ENCODE data around the gene BRME1.

The BRME1 gene

DNA sequence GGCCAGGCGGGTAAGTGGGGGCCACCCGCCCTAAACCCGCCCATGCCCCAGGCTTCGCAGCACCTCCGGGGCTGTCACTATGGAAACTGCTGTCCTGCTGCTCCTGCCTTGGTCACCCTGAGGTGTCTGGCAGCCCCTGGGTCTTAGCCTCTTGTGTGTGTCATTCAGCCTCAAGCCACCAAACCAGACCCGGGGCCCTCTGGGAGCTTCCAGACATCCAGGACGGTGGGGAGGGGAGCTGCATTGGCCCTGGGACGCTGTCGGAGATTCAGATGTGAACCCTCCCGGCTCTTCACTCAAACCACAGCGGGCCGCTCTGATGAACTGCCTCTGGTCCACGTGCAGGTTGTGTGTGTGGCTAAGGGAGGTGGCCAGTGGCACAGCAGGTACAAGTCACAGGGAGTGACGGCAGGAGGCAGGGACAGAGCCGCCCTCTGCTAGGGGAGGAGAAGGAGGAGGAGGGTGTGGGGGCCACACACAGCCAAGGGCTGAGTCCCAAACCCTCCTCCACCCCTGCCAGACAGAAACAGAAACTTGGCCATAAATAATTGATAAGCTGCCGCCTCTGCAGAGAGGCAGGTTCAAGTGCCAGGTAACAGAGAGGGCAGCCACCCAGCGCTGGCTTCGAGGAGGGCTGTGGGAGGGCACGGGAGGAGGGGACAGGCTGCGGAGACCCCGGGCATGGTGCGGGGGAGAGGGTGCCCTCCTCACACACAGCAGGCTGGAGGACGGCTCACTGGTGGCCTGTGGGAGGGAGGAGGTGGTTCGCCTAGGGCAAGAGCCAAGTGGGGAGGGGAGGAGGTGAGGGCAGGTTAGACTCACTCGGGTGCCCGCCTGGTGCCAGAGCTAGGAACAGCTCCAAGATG is 21.0 kb downstream of the BRME1 start:
- no peak overlapping the region for H3K27ac ChIP-seq (ENCODE audit: low read length)
- peaks cover 20% of the 10 kb centered on the region for H3K4me1 ChIP-seq (ENCODE audit: insufficient read depth, low read length)
- H3K9me3 ChIP-seq (ENCODE audit: insufficient read depth, low read depth, low read length) = no peaks in the 10 kb centered on the region
- H3K27me3 ChIP-seq (ENCODE audit: insufficient read depth, low read length) = no peaks in the 10 kb centered on the region; the same call in 1 of the 2 replicates
- no peak overlapping the region for H3K4me3 ChIP-seq (ENCODE audit: low read length)
- H3K36me3 ChIP-seq (ENCODE audit: insufficient read depth, low read depth, low read length) = no peaks in the 10 kb centered on the region
- H3K9ac ChIP-seq (ENCODE audit: low read depth, low read length) = no peak overlapping the region

DNA sequence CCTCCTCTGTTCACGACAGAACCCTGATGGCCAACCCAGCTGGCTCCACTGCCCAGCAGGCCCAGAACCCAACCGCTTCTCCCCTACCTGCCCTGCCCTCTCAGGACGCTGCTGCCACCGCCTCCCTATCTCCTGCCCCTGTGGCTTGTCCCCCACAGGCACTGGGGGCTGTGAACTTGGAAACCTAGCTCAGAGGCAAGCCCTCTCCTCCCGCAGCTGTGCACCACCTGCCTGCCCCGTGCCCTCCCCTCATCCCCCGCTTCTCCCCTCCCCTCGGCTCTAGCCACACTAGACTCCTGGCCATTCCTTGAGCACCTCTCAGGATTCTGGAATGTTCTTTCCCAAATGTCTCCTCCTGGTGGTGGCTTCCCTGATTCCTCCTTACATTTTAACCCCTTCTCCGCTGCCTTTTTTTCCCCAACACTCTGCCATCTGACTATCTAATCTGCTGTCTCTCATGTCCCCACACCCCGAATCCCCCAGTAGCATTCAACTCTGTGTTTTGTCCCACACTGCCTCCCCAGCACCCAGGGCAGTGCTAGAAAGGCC is 22.3 kb downstream of the BRME1 start:
- Histone ChIP-seq H3K4me1 (ENCODE audit: insufficient read depth, low read length) (peaks cover 20% of the 10 kb centered on the region), H3K36me3 (ENCODE audit: insufficient read depth, low read depth, low read length) (no peaks in the 10 kb centered on the region), H3K27ac (ENCODE audit: low read length) (no peak overlapping the region), H3K4me3 (ENCODE audit: low read length) (no peak overlapping the region), H3K27me3 (ENCODE audit: insufficient read depth, low read length) (peaks cover 7% of the 10 kb centered on the region), H3K9me3 (ENCODE audit: insufficient read depth, low read depth, low read length) (no peaks in the 10 kb centered on the region), H3K9ac (ENCODE audit: low read depth, low read length) (no peak overlapping the region)

DNA sequence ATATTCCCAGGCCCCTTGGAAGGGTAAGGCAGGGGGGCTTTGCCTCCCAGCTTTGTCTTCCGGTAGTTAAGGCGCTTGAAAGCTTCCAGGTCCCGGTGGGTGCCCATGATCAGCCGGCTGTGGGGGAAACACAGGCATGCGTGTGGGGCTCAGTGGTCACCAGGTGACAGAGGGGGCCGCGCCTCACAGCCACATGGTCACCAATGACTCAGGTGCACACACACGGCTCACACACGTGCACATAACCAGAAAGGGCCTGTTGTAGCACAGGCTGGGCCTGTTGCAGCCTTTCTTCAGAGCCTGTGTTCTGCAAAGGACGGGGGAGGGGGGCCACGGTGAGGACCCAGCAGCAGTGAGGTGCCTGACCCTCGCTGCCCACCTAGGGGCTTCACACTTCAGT is 23.1 kb downstream of the BRME1 start:
- Histone ChIP-seq H3K4me1 (ENCODE audit: insufficient read depth, low read length) (peaks cover 20% of the 10 kb centered on the region), H3K9ac (ENCODE audit: low read depth, low read length) (no peak overlapping the region), H3K36me3 (ENCODE audit: insufficient read depth, low read depth, low read length) (no peaks in the 10 kb centered on the region), H3K27ac (ENCODE audit: low read length) (no peak overlapping the region), H3K4me3 (ENCODE audit: low read length) (no peak overlapping the region), H3K9me3 (ENCODE audit: insufficient read depth, low read depth, low read length) (no peaks in the 10 kb centered on the region), H3K27me3 (ENCODE audit: insufficient read depth, low read length) (peaks cover 7% of the 10 kb centered on the region)

DNA sequence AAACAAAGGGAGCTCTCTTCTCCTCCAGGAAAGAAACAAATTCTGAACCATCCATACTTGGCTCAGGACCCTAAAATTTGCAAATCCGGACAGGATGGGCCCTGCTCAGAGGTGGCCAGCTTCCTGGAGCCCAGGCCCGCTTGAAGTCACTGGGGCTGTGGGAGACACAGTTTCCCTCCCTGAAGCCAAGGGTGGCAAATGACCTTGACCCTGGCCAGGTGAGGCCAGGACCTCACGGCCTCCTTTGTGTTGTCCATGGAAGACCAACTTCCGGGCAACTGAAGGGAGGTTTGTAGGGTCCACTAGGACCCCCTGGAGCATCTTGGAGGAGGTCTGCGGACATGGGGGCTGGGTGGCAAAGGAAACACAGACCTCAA is 23.5 kb downstream of the BRME1 start:
- H3K4me3 ChIP-seq (ENCODE audit: low read length) = no peak overlapping the region
- H3K36me3 ChIP-seq (ENCODE audit: insufficient read depth, low read depth, low read length) = no peaks in the 10 kb centered on the region
- no peaks in the 10 kb centered on the region for H3K9me3 ChIP-seq (ENCODE audit: insufficient read depth, low read depth, low read length)
- peak overlapping the region; percentile 61; the same call in 1 of the 2 replicates for H3K9ac ChIP-seq (ENCODE audit: low read depth, low read length)
- no peak overlapping the region for H3K27ac ChIP-seq (ENCODE audit: low read length)
- peaks cover 10% of the 10 kb centered on the region for H3K27me3 ChIP-seq (ENCODE audit: insufficient read depth, low read length)
- peaks cover 20% of the 10 kb centered on the region for H3K4me1 ChIP-seq (ENCODE audit: insufficient read depth, low read length)

DNA sequence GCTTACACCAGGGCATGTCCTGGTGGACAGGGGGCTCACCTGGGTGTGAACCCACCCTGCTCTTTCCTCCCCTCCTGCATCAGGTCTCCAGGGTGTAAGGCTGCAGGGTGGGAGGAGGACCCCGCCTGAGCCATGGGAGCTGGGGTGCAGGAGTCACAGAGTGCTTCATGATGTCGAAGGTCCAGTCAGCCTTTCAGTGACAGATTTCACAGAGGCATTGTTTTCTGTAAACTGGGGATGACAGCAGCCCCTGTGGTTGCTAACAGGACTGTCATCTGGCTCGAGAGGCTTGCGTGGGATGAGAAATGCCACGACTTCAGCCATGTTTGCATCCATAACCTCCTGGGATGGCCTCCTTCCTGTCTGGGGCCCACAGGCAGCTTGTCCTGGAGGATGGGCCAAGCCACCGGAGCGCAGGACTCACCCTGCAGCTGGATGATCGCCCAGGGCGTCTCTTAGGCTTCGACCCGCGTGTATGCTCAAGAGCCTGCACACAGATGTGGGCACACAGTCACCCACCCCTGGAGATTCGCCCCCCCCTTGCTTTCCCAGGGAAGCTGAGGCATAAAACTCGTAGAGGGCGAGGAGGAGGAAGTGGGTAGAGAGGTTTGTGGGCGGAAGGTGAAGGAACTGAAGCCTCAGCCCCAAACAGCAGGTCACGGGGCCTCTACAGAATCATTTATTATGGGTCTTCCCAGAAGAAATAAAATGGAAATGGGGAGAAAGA is 24.1 kb downstream of the BRME1 start:
- H3K27me3 ChIP-seq (ENCODE audit: insufficient read depth, low read length) = peaks cover 15% of the 10 kb centered on the region
- H3K9me3 ChIP-seq (ENCODE audit: insufficient read depth, low read depth, low read length) = no peaks in the 10 kb centered on the region
- H3K27ac ChIP-seq (ENCODE audit: low read length) = peak overlapping the region; percentile 48
- H3K9ac ChIP-seq (ENCODE audit: low read depth, low read length) = peak overlapping the region; percentile 61; the same call in 1 of the 2 replicates
- H3K36me3 ChIP-seq (ENCODE audit: insufficient read depth, low read depth, low read length) = no peaks in the 10 kb centered on the region
- H3K4me1 ChIP-seq (ENCODE audit: insufficient read depth, low read length) = peaks cover 20% of the 10 kb centered on the region
- H3K4me3 ChIP-seq (ENCODE audit: low read length) = no peak overlapping the region

DNA sequence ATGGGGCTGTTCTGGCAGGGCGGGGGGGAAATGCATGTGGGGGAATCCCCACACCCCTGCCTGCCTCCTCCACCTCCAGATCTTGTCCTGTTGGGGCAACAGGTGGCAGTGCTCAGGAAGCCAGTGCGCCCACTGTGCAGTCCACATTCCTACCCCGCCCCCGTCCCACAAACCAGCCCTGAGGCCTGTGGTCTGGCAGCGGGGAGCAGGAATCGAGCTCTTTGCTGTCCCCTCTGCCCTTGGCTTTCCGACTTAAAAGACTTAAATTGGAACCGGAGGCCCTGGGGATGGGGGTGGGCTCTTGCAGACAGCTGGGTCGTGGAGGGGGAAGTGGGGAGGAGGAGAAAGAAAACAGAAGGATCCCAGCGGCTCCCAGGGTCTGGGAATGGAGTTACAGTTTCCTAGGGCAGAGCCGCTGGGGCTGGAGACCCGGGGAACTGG is 24.6 kb downstream of the BRME1 start:
- Histone ChIP-seq H3K9ac (ENCODE audit: low read depth, low read length) (peak overlapping the region; percentile 61; the same call in 1 of the 2 replicates), H3K9me3 (ENCODE audit: insufficient read depth, low read depth, low read length) (no peaks in the 10 kb centered on the region), H3K4me3 (ENCODE audit: low read length) (peak overlapping the region; percentile 61; the same call in 1 of the 2 replicates), H3K27me3 (ENCODE audit: insufficient read depth, low read length) (peaks cover 21% of the 10 kb centered on the region), H3K36me3 (ENCODE audit: insufficient read depth, low read depth, low read length) (no peaks in the 10 kb centered on the region), H3K27ac (ENCODE audit: low read length) (peak overlapping the region; percentile 48), H3K4me1 (ENCODE audit: insufficient read depth, low read length) (peaks cover 20% of the 10 kb centered on the region)

DNA sequence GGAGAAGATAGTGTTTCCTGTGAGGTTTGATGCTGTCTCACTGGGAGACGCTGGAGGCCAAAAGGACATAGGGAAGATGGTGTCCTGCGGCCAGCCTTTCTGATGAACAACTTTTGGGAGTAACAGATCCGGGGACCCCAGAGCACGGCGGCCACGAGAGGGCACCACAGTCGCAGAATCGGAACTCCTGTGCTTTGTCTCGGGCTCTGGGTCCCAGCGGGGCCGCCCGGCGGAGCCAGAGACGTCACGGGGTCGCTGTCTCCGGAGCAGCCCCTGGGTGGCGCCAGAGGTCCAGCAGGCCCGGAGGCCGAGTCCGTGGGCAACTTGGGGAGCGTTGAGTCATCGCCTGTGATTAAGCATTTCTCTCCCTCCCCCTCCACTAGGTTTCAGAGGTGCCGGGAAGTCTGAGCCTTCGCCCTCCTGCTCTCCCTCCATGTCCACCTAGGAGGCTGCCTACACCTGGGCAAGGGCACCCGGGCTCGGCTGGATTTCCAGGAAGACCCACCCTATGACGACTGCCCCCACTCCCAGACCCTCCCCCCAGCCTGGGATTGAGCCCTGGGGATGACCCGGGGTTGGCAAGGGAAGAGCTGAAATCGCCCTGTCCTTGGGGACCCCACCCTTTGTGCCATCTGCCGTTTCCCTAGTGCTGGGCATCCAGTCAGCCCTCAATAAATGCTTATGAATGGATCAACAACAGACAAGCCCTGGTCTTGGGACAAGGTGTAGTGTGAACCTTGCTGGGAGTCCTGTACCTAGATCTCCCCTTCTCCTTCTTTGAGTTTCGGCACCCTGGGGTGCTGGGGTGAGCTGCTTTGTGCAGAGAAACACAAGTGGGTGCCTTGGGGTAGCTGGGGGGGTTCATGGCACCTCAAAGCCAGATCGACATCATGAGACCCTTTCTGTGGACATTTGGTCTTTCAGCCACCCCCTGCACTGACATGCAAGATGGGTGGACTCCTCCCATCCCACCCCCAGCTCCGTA is 25.6 kb downstream of the BRME1 start:
- peaks cover 20% of the 10 kb centered on the region for H3K4me1 ChIP-seq (ENCODE audit: insufficient read depth, low read length)
- peak overlapping the region; percentile 46 for H3K27ac ChIP-seq (ENCODE audit: low read length)
- H3K27me3 ChIP-seq (ENCODE audit: insufficient read depth, low read length) = peaks cover 30% of the 10 kb centered on the region
- peak overlapping the region; percentile 61 for H3K4me3 ChIP-seq (ENCODE audit: low read length)
- no peaks in the 10 kb centered on the region for H3K36me3 ChIP-seq (ENCODE audit: insufficient read depth, low read depth, low read length)
- H3K9ac ChIP-seq (ENCODE audit: low read depth, low read length) = peak overlapping the region; percentile 66; the same call in 1 of the 2 replicates
- no peaks in the 10 kb centered on the region for H3K9me3 ChIP-seq (ENCODE audit: insufficient read depth, low read depth, low read length)

DNA sequence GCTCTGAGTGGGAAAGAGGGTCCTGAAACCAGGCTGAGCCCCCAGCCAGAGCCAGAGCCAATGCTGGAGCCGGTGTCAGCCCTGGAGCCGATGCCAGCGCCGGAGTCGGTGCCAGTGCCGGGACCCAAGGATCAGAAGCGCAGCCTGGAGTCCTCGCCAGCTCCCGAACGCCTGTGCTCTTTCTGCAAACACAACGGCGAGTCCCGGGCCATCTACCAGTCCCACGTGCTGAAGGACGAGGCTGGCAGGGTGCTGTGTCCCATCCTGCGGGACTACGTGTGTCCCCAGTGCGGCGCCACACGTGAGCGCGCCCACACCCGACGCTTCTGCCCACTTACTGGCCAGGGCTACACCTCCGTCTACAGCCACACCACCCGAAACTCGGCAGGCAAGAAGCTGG is 28.6 kb downstream of the BRME1 start:
- no peaks in the 10 kb centered on the region for H3K9me3 ChIP-seq (ENCODE audit: insufficient read depth, low read depth, low read length)
- H3K36me3 ChIP-seq (ENCODE audit: insufficient read depth, low read depth, low read length) = no peaks in the 10 kb centered on the region
- H3K9ac ChIP-seq (ENCODE audit: low read depth, low read length) = no peak overlapping the region
- H3K27ac ChIP-seq (ENCODE audit: low read length) = no peak overlapping the region
- H3K4me1 ChIP-seq (ENCODE audit: insufficient read depth, low read length) = peaks cover 23% of the 10 kb centered on the region
- H3K27me3 ChIP-seq (ENCODE audit: insufficient read depth, low read length) = peaks cover 60% of the 10 kb centered on the region
- H3K4me3 ChIP-seq (ENCODE audit: low read length) = no peak overlapping the region

DNA sequence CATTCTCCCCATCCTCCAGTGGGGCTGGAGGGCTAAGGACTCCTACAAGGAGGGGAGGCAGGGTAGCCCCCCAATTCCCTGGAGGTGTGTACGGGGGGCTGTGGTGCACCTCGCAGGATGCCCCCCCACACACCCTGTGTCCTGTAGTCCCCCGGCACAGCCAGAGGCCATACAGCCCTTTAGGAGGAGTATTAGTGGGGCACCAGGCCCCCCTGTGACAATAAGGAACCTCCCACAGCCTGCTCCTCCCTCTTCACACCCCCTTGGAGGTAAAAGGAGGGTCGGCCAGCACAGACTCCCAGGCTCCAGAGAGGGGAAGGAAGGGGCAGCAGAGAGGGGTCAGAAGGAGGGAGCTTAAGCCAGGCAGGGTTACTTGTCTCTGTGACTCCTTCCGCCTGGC is 29.1 kb downstream of the BRME1 start, which contains the start of gene NANOS3:
NANOS3 (plus strand) TSS at position 301 of the 400 bp plus-strand sequence. CDS start 115 bp downstream, outside the sequence.
- Histone ChIP-seq H3K27me3 (ENCODE audit: insufficient read depth, low read length) (peaks cover 64% of the 10 kb centered on the region), H3K4me1 (ENCODE audit: insufficient read depth, low read length) (peaks cover 18% of the 10 kb centered on the region), H3K9ac (ENCODE audit: low read depth, low read length) (no peak within 1 kb of the TSS), H3K4me3 (ENCODE audit: low read length) (no peak within 1 kb of the TSS), H3K27ac (ENCODE audit: low read length) (no peak within 1 kb of the TSS), H3K36me3 (ENCODE audit: insufficient read depth, low read depth, low read length) (no peaks in the 10 kb centered on the region), H3K9me3 (ENCODE audit: insufficient read depth, low read depth, low read length) (no peaks in the 10 kb centered on the region)

DNA sequence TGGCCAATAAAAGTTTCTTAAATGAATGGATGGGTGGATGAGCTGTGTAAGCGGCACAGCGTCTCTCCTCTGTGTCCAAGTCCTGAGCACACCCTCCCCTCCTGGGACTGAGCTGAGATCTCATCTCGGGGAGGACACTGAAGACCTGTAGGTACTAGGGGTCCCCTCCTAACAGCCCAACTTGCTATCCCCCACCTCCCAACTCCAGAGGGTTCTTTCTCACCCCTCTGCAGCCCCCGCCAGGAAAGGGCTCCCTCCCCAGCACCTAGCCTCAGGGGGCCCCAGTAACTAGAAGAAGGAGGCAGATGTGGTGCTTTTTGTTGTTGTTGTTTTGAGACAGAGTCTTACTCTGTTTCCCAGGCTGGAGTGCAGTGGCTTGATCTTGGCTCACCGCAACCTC is 30.1 kb downstream of the BRME1 start:
- Histone ChIP-seq H3K27me3 (ENCODE audit: insufficient read depth, low read length) (peaks cover 74% of the 10 kb centered on the region), H3K4me1 (ENCODE audit: insufficient read depth, low read length) (peaks cover 8% of the 10 kb centered on the region), H3K27ac (ENCODE audit: low read length) (no peak overlapping the region), H3K9me3 (ENCODE audit: insufficient read depth, low read depth, low read length) (no peaks in the 10 kb centered on the region), H3K9ac (ENCODE audit: low read depth, low read length) (no peak overlapping the region), H3K36me3 (ENCODE audit: insufficient read depth, low read depth, low read length) (no peaks in the 10 kb centered on the region), H3K4me3 (ENCODE audit: low read length) (no peak overlapping the region)
